OCI-LY1 (cell line): Measurements from ENCODE around the gene DDX24.

Experiments used
- H2AFZ ChIP-seq: fragments of 200-600 bp; sonication (generic), shearing (Covaris generic); 2 replicates; pipeline ENCODE4 v1.6.0; 2014; ENCODE audit warnings: antibody characterized with exemption, mild to moderate bottlenecking, low read length
- H3F3A ChIP-seq: fragments of 200-600 bp; sonication (generic), shearing (Covaris generic); 2 replicates; pipeline ENCODE4 v1.6.0; 2014; ENCODE audit warnings: mild to moderate bottlenecking, antibody characterized with exemption, low read length, moderate library complexity; ENCODE audit not compliant: insufficient read depth
- H3K27ac ChIP-seq: fragments of 200-600 bp; sonication (generic); 2 replicates; pipeline ENCODE4 v1.5.1; 2014; ENCODE audit warnings: low read length, mixed run types, mild to moderate bottlenecking, low read depth; ENCODE audit not compliant: poor library complexity, severe bottlenecking
- H3K27me3 ChIP-seq: fragments of 200-600 bp; sonication (generic); 2 replicates; pipeline ENCODE4 v1.6.0; 2014; ENCODE audit warnings: antibody characterized with exemption, mild to moderate bottlenecking, low read length, moderate library complexity; ENCODE audit not compliant: insufficient read depth
- H3K36me3 ChIP-seq: fragments of 200-600 bp; sonication (generic); 2 replicates; pipeline ENCODE4 v1.6.1; 2014; ENCODE audit warnings: mild to moderate bottlenecking, antibody characterized with exemption, low read length, moderate library complexity, mixed read lengths; ENCODE audit not compliant: insufficient read depth
- H3K4me1 ChIP-seq: fragments of 200-600 bp; sonication (generic); 2 replicates; pipeline ENCODE4 v1.5.1; 2014; ENCODE audit warnings: mild to moderate bottlenecking, low read length, moderate library complexity; ENCODE audit not compliant: insufficient read depth, severe bottlenecking
- H3K4me2 ChIP-seq: fragments of 200-600 bp; sonication (generic), shearing (Covaris generic); 2 replicates; pipeline ENCODE4 v1.6.1; 2014; ENCODE audit warnings: low read length
- H3K4me3 ChIP-seq: fragments of 200-600 bp; sonication (generic); 2 replicates; pipeline ENCODE4 v1.5.1; 2014; ENCODE audit warnings: low read length, low read depth, mild to moderate bottlenecking, mixed read lengths; ENCODE audit not compliant: poor library complexity, severe bottlenecking
- H3K79me2 ChIP-seq: fragments of 200-600 bp; shearing (Covaris generic); 2 replicates; pipeline ENCODE4 v1.6.1; 2016; ENCODE audit warnings: mixed run types, low read length, mixed read lengths; ENCODE audit not compliant: insufficient read depth
- H3K9ac ChIP-seq: fragments of 200-600 bp; sonication (generic), shearing (Covaris generic); 2 replicates; pipeline ENCODE4 v1.6.1; 2014; ENCODE audit warnings: mild to moderate bottlenecking, low read length, mixed read lengths
- H3K9me2 ChIP-seq: fragments of 200-600 bp; sonication (generic), shearing (Covaris generic); 2 replicates; pipeline ENCODE4 v1.6.1; 2014; ENCODE audit warnings: low read depth, mild to moderate bottlenecking, low read length, mixed read lengths
- H3K9me3 ChIP-seq: fragments of 200-600 bp; shearing (Covaris generic); 2 replicates; pipeline ENCODE4 v1.6.1; 2014; ENCODE audit warnings: low read length, mixed read lengths
- H4K20me1 ChIP-seq: fragments of 200-600 bp; sonication (generic), shearing (Covaris generic); 2 replicates; pipeline ENCODE4 v1.6.0; 2016; ENCODE audit warnings: mild to moderate bottlenecking, low read length; ENCODE audit not compliant: insufficient read depth
- CTCF ChIP-seq: fragments of 200-600 bp; sonication (generic), shearing (Covaris generic); IDR thresholded peaks from 2 replicates; pipeline ENCODE4 v1.5.1; 2017; ENCODE audit warnings: mild to moderate bottlenecking, antibody characterized with exemption, low read length, moderate library complexity, mixed read lengths
- EZH2 ChIP-seq: fragments of 200-600 bp; sonication (generic), shearing (Covaris generic); IDR thresholded peaks from 2 replicates; pipeline ENCODE4 v1.8.0; 2017; ENCODE audit warnings: borderline replicate concordance, mixed run types, mild to moderate bottlenecking, antibody characterized with exemption, low read length, moderate library complexity, mixed read lengths

Gene DDX24

GRCh38 chr14:94047581-94047980 is 33.4 kb downstream of the DDX24 start:
- Histone ChIP-seq H3K27ac (no peak overlapping the region), H3K9me3 (no peaks in the 10 kb centered on the region), H3K27me3 (no peaks in the 10 kb centered on the region), H4K20me1 (no peaks in the 10 kb centered on the region), H3K9ac (no peak overlapping the region), H3F3A (no peaks in the 10 kb centered on the region), H3K79me2 (no peaks in the 10 kb centered on the region), H3K4me3 (no peak overlapping the region), H3K9me2 (no peaks in the 10 kb centered on the region), H2AFZ (no peak overlapping the region), H3K4me1 (no peaks in the 10 kb centered on the region), H3K4me2 (no peak overlapping the region), H3K36me3 (peaks cover 82% of the 10 kb centered on the region)
- TF ChIP-seq EZH2: no peak
- TF ChIP-seq CTCF: no peak

GRCh38 chr14:94046696-94047250 is 34.2 kb downstream of the DDX24 start:
- H3K27ac ChIP-seq: no peak overlapping the region
- H3K9me2 ChIP-seq: no peaks in the 10 kb centered on the region
- H3K79me2 ChIP-seq: no peaks in the 10 kb centered on the region
- TF ChIP-seq EZH2: no peak
- no peak for TF ChIP-seq CTCF
- no peaks in the 10 kb centered on the region for H3K4me1 ChIP-seq
- H3K4me3 ChIP-seq: no peak overlapping the region
- H4K20me1 ChIP-seq: no peaks in the 10 kb centered on the region
- no peaks in the 10 kb centered on the region for H3F3A ChIP-seq
- no peak overlapping the region for H3K4me2 ChIP-seq
- H3K9ac ChIP-seq: no peak overlapping the region
- H3K9me3 ChIP-seq: no peaks in the 10 kb centered on the region
- H3K27me3 ChIP-seq: no peaks in the 10 kb centered on the region
- peaks cover 74% of the 10 kb centered on the region for H3K36me3 ChIP-seq
- H2AFZ ChIP-seq: no peak overlapping the region

- H3F3A ChIP-seq: no peaks in the 10 kb centered on the region
- no peak overlapping the region for H3K27ac ChIP-seq
- no peak overlapping the region for H3K4me2 ChIP-seq
- no peaks in the 10 kb centered on the region for H3K9me3 ChIP-seq
- peaks cover 64% of the 10 kb centered on the region for H3K36me3 ChIP-seq
- H4K20me1 ChIP-seq: no peaks in the 10 kb centered on the region
- H3K4me1 ChIP-seq: no peaks in the 10 kb centered on the region
- no peaks in the 10 kb centered on the region for H3K79me2 ChIP-seq
- TF ChIP-seq EZH2 (no peak), CTCF (no peak)
- no peak overlapping the region for H2AFZ ChIP-seq
- no peaks in the 10 kb centered on the region for H3K27me3 ChIP-seq
- H3K9me2 ChIP-seq: no peaks in the 10 kb centered on the region
- no peak overlapping the region for H3K4me3 ChIP-seq
- H3K9ac ChIP-seq: no peak overlapping the region
Measured at GRCh38 chr14:94045563-94046345, 35.2 kb downstream of the DDX24 start.
